ENCODE results near the gene CXCL17. TPM values are rescaled to one million over a fixed set of nuclear protein-coding genes. Genes with fewer than 3 reads are reported as not detected.
A peak's percentile ranks its signal among the peaks of the same experiment; 100 is the strongest.

Gene CXCL17
- total and polyA plus RNA-seq, 2 experiments from 2014 or later, result 0.39 TPM; not detected in 1

DNA sequence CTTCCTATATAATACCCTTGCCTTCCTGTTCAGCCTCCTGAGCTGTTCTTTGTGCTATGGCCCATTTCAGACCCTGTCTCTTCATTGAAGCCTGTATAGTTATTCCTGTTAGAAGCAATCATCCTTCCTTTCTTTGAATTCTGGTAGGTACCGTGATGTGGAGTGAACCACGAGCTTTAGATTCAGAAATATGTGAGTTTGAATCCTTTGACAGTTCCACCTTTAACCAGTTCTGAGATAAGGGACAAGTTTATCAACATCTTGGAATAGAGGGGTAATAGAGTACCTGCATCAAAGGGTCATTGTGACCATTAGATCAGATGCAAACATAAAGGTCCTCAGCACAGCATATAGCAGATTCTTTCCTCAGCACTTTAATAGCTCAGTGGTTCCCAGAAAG is 12.3 kb upstream of the CXCL17 start:
- no peak for DNase-seq (ENCODE audit: low spot score)
- Mint-ChIP-seq H3K36me3 (ENCODE audit: low read depth) (no peaks in the 10 kb centered on the region; the same call in 1 of the 3 replicates), H3K9me3 (0 out of 3 replicates have a peak, but pooled peaks cover 2% of the 10 kb centered on the region), H3K27ac (no peak overlapping the region), H3K4me1 (peaks cover 32% of the 10 kb centered on the region), H3K4me3 (no peak overlapping the region), H3K27me3 (ENCODE audit: insufficient read depth, low read depth, poor library complexity) (no peaks in the 10 kb centered on the region)
- H3K27me3 ChIP-seq (ENCODE audit: insufficient read depth), result no peaks in the 10 kb centered on the region
- no peak overlapping the region for H3K4me2 ChIP-seq
- peaks cover 26% of the 10 kb centered on the region for H3K4me1 ChIP-seq (ENCODE audit: insufficient read depth)
- H3F3A ChIP-seq (replicated peaks; ENCODE audit: low read depth), result 0 out of 2 replicates have a peak, but pooled peaks cover 10% of the 10 kb centered on the region
- no peak overlapping the region for H3K27ac ChIP-seq (ENCODE audit: low read depth)
- no peak overlapping the region for H2AFZ ChIP-seq
- no peak overlapping the region for H3K4me3 ChIP-seq
- H3K36me3 ChIP-seq (ENCODE audit: insufficient read depth), result peaks cover 3% of the 10 kb centered on the region; the same call in 1 of the 2 replicates
- H3K79me2 ChIP-seq (replicated peaks; ENCODE audit: insufficient read depth), result no peaks in the 10 kb centered on the region
- H4K20me1 ChIP-seq (replicated peaks; ENCODE audit: insufficient read depth), result no peaks in the 10 kb centered on the region
- TF ChIP-seq EZH2 (IDR thresholded peaks at IDR 0.05; ENCODE audit: low read depth, unreplicated experiment) (no peak), POLR2AphosphoS5 (IDR thresholded peaks at IDR 0.05; ENCODE audit: low read depth) (no peak), CTCF (conservative IDR thresholded peaks at IDR 0.05; ENCODE audit: low read depth in 2 of 2) (no peak), ZNF331 (CRISPR knock-in tag; IDR thresholded peaks at IDR 0.05; ENCODE audit: low read depth) (no peak), ETS1 (IDR thresholded peaks at IDR 0.05) (no peak)
- TF ChIP-seq, protein P1, sequence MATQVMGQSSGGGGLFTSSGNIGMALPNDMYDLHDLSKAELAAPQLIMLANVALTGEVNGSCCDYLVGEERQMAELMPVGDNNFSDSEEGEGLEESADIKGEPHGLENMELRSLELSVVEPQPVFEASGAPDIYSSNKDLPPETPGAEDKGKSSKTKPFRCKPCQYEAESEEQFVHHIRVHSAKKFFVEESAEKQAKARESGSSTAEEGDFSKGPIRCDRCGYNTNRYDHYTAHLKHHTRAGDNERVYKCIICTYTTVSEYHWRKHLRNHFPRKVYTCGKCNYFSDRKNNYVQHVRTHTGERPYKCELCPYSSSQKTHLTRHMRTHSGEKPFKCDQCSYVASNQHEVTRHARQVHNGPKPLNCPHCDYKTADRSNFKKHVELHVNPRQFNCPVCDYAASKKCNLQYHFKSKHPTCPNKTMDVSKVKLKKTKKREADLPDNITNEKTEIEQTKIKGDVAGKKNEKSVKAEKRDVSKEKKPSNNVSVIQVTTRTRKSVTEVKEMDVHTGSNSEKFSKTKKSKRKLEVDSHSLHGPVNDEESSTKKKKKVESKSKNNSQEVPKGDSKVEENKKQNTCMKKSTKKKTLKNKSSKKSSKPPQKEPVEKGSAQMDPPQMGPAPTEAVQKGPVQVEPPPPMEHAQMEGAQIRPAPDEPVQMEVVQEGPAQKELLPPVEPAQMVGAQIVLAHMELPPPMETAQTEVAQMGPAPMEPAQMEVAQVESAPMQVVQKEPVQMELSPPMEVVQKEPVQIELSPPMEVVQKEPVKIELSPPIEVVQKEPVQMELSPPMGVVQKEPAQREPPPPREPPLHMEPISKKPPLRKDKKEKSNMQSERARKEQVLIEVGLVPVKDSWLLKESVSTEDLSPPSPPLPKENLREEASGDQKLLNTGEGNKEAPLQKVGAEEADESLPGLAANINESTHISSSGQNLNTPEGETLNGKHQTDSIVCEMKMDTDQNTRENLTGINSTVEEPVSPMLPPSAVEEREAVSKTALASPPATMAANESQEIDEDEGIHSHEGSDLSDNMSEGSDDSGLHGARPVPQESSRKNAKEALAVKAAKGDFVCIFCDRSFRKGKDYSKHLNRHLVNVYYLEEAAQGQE (IDR thresholded peaks at IDR 0.05; ENCODE audit: unreplicated experiment), result no peak
- H3K9me2 ChIP-seq (ENCODE audit: insufficient read depth), result 0 out of 2 replicates have a peak, but pooled peaks cover 3% of the 10 kb centered on the region
- no peak for ATAC-seq

DNA sequence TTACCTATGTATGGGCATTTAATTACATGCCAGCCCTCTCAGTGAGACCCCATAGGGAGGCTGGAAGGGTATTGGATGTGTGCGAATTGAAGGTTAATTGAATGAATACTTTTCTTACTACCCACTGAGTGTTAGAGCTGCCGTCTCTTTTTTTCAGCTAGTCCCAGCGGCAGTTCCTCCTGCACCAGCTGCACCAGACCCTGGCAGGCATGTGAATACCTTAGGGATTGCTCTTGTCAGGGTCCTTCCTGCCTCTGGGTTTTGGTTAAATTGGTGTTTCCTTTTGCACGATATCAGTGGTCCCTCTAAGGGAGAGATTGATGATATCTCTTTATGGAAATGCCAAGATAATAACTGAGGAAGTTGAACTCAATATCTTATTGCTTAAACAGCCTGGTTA is 9.8 kb upstream of the CXCL17 start:
- no peaks in the 10 kb centered on the region for H3K79me2 ChIP-seq (replicated peaks; ENCODE audit: insufficient read depth)
- H3K36me3 ChIP-seq (ENCODE audit: insufficient read depth), result no peaks in the 10 kb centered on the region
- no peak overlapping the region for H2AFZ ChIP-seq
- no peaks in the 10 kb centered on the region; the same call in 2 of the 3 replicates for H3K36me3 Mint-ChIP-seq (ENCODE audit: low read depth)
- H3K4me1 Mint-ChIP-seq, result peaks cover 22% of the 10 kb centered on the region
- TF ChIP-seq ETS1 (IDR thresholded peaks at IDR 0.05) (no peak), ZNF114 (CRISPR knock-in tag; IDR thresholded peaks at IDR 0.05) (no peak), ZNF331 (CRISPR knock-in tag; IDR thresholded peaks at IDR 0.05; ENCODE audit: low read depth) (no peak), NANOG (IDR thresholded peaks at IDR 0.05; ENCODE audit: borderline replicate concordance) (no peak), JUNB (IDR thresholded peaks at IDR 0.05; ENCODE audit: unreplicated experiment) (no peak), CREB1 (CRISPR knock-in tag; IDR thresholded peaks at IDR 0.05; ENCODE audit: low read depth) (no peak), EZH2phosphoT487 (IDR thresholded peaks at IDR 0.05; ENCODE audit: unreplicated experiment) (no peak), POLR2AphosphoS5 (IDR thresholded peaks at IDR 0.05; ENCODE audit: low read depth) (no peak)
- TF ChIP-seq, protein P1 (IDR thresholded peaks at IDR 0.05; ENCODE audit: unreplicated experiment), result no peak
- no peak overlapping the region; the same call in 1 of the 2 replicates for H3K4me2 ChIP-seq
- H4K20me1 ChIP-seq (replicated peaks; ENCODE audit: insufficient read depth), result no peaks in the 10 kb centered on the region
- H3F3A ChIP-seq (replicated peaks; ENCODE audit: low read depth), result no peaks in the 10 kb centered on the region
- no peak overlapping the region for H3K4me3 ChIP-seq
- peaks cover 31% of the 10 kb centered on the region for H3K4me1 ChIP-seq (ENCODE audit: insufficient read depth)
- no peaks in the 10 kb centered on the region for H3K9me2 ChIP-seq (ENCODE audit: insufficient read depth)
- H3K27me3 Mint-ChIP-seq (ENCODE audit: insufficient read depth, low read depth, poor library complexity), result no peaks in the 10 kb centered on the region
- H3K9me3 Mint-ChIP-seq, result no peaks in the 10 kb centered on the region
- H3K27ac Mint-ChIP-seq, result no peak overlapping the region
- DNase-seq (ENCODE audit: low spot score) (no peak), ATAC-seq (peak; percentile 55)
- no peak overlapping the region for H3K4me3 Mint-ChIP-seq
- no peaks in the 10 kb centered on the region for H3K27me3 ChIP-seq (ENCODE audit: insufficient read depth)
- no peak overlapping the region for H3K27ac ChIP-seq (ENCODE audit: low read depth)

All from GM23338 (cell line).